HepG2 (cell line): ENCODE data around the gene PC. TPM values are rescaled to one million over a fixed set of nuclear protein-coding genes. Genes with fewer than 3 reads are reported as not detected.

ENCODE experiments used
- CHD2 ChIP-seq: IDR thresholded peaks from 2 replicates; pipeline ENCODE4 v1.6.1; 2011; ENCODE audit warnings: low read depth, low read length, improper control_type of control experiment
- FOXJ3 ChIP-seq: sonication (generic); formaldehyde crosslinking; IDR thresholded peaks from 2 replicates; pipeline ENCODE4 v1.4.0; 2020; ENCODE audit warnings: missing genetic modification reagents, mild to moderate bottlenecking, borderline replicate concordance
- MAF1 ChIP-seq: sonication (generic); formaldehyde crosslinking; IDR thresholded peaks from 2 replicates; pipeline ENCODE4 v1.5.0; 2020; ENCODE audit warnings: missing genetic modification reagents, borderline replicate concordance
- POLR2A ChIP-seq, 2 experiments: IDR thresholded peaks; 2 replicates each; pipeline ENCODE4 v1.6.1; 2011; ENCODE audit warnings: low read depth in 2 of 2, low read length in 2 of 2, mild to moderate bottlenecking in 1 of 2, moderate library complexity in 1 of 2; ENCODE audit not compliant: insufficient read depth in 1 of 2
- POLR2G ChIP-seq: fragments of 200-400 bp; formaldehyde crosslinking; IDR thresholded peaks from 2 replicates; pipeline ENCODE4 v1.6.1; 2018; ENCODE audit warnings: mild to moderate bottlenecking, low read depth, low read length, moderate library complexity
- RORA ChIP-seq: sonication (generic); formaldehyde crosslinking; IDR thresholded peaks from 2 replicates; pipeline ENCODE4 v1.5.0; 2020; ENCODE audit warnings: mild to moderate bottlenecking, missing genetic modification reagents, moderate library complexity
- SNAPC2 ChIP-seq: sonication (generic); formaldehyde crosslinking; IDR thresholded peaks from 2 replicates; pipeline ENCODE4 v1.8.1; 2022; ENCODE audit warnings: mild to moderate bottlenecking, missing genetic modification reagents
- ZNF124 ChIP-seq: sonication (generic); formaldehyde crosslinking; IDR thresholded peaks from 2 replicates; pipeline ENCODE4 v1.4.0; 2020; ENCODE audit warnings: missing genetic modification reagents
- ZNF562 ChIP-seq: sonication (generic); formaldehyde crosslinking; IDR thresholded peaks from 2 replicates; pipeline ENCODE4 v1.8.0; 2022; ENCODE audit warnings: missing genetic modification reagents, borderline replicate concordance
- ZNF761 ChIP-seq: sonication (generic); formaldehyde crosslinking; conservative IDR thresholded peaks from 2 replicates; pipeline ENCODE4 v1.4.0; 2020; ENCODE audit warnings: mild to moderate bottlenecking, missing genetic modification reagents
- ZSCAN31 ChIP-seq: sonication (generic); formaldehyde crosslinking; IDR thresholded peaks from 2 replicates; pipeline ENCODE4 v1.5.0; 2020; ENCODE audit warnings: low read depth, mild to moderate bottlenecking, missing genetic modification reagents
- polyA plus RNA-seq, 8 experiments: library from polyadenylated mRNA; depleted of rRNA in 3 of 8; stranded (reverse) in 7 of 8; unstranded in 1 of 8; fragments of >200 nt; fragmentation: Illumina TruSeq in 4 of 8; extraction: Trizol in 4 of 8; gene quantifications; 2 replicates each; pipeline versions ENCODE4 v1.2.1 to v1.2.3, GENCODE V29; 2011 to 2016; ENCODE audit warnings: low read depth in 4 of 8, missing spikeins in 1 of 8, mixed read lengths in 1 of 8; ENCODE audit not compliant: insufficient read depth in 1 of 8
- total RNA-seq, 5 experiments: library from RNA; depleted of rRNA; stranded (reverse); fragments of >200 nt; fragmentation: Illumina TruSeq; extraction: Trizol; gene quantifications; 2 replicates each; pipeline ENCODE4 v1.2.3, GENCODE V29; 2016; ENCODE audit warnings: low read depth in 1 of 5
- TF ChIP-seq, protein P1 (sequence below): sonication (generic); formaldehyde crosslinking; IDR thresholded peaks from 2 replicates; pipeline ENCODE4 v1.4.0; 2020; ENCODE audit warnings: missing genetic modification reagents, borderline replicate concordance
- TF ChIP-seq, protein P2 (sequence below): sonication (generic); formaldehyde crosslinking; IDR thresholded peaks from 2 replicates; pipeline ENCODE4 v1.5.1; 2020; ENCODE audit warnings: mild to moderate bottlenecking, missing genetic modification reagents
- TF ChIP-seq, protein P3 (sequence below): IDR thresholded peaks from 2 replicates; pipeline ENCODE4 v1.6.1; 2016
- TF ChIP-seq, protein P4 (sequence below): sonication (generic); formaldehyde crosslinking; IDR thresholded peaks from 2 replicates; pipeline ENCODE4 v1.4.0; 2020; ENCODE audit warnings: missing genetic modification reagents, mild to moderate bottlenecking, borderline replicate concordance
- TF ChIP-seq, protein P5 (sequence below): sonication (generic); formaldehyde crosslinking; IDR thresholded peaks from 2 replicates; pipeline ENCODE4 v1.5.0; 2020; ENCODE audit warnings: mild to moderate bottlenecking, missing genetic modification reagents, moderate library complexity
- TF ChIP-seq, protein P6 (sequence below): sonication (generic); formaldehyde crosslinking; IDR thresholded peaks from 2 replicates; pipeline ENCODE4 v1.5.0; 2020; ENCODE audit warnings: mild to moderate bottlenecking, missing genetic modification reagents

The PC gene
- total and polyA plus RNA-seq, 2 of the 13 experiments (the other 11 are each of a cell fraction or from before 2014, with no cell fraction given) = 29.0 to 39.0 TPM

DNA sequence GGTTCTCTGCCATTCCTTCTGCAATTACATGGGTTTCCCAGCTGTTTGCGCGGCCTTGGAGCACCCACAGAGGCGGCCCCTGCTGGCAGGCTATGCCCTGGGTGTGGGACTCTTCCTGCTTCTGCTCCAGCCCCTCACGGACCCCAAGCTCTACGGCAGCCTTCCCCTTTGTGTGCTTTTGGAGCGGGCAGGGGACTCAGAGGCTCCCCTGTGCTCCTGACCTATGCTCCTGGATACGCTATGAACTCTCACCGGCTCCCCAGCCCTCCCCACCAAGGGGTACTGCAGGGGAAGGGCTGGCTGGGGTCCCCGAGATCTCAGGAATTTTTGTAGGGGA lies 112.3 kb downstream of the PC start (continued):
- TF ChIP-seq RORA (CRISPR knock-in tag) (no peak), FOXJ3 (no peak), ZNF761 (CRISPR knock-in tag) (no peak), ZNF124 (CRISPR knock-in tag) (no peak), POLR2G (peak; percentile 45; the same call in 1 of the 2 replicates), ZSCAN31 (CRISPR knock-in tag) (no peak), ZNF562 (CRISPR knock-in tag) (no peak), SNAPC2 (CRISPR knock-in tag) (no peak), MAF1 (CRISPR knock-in tag) (no peak), POLR2A (IDR thresholded peaks at IDR 0.05; ENCODE audit: insufficient read depth in 1 of 2, low read depth in 2 of 2, low read length in 2 of 2) (0 out of 4 replicates have a peak, but pooled peaks of 1 of the 2 experiments have one; percentile 7), CHD2 (no peak)
- TF ChIP-seq, protein P1, sequence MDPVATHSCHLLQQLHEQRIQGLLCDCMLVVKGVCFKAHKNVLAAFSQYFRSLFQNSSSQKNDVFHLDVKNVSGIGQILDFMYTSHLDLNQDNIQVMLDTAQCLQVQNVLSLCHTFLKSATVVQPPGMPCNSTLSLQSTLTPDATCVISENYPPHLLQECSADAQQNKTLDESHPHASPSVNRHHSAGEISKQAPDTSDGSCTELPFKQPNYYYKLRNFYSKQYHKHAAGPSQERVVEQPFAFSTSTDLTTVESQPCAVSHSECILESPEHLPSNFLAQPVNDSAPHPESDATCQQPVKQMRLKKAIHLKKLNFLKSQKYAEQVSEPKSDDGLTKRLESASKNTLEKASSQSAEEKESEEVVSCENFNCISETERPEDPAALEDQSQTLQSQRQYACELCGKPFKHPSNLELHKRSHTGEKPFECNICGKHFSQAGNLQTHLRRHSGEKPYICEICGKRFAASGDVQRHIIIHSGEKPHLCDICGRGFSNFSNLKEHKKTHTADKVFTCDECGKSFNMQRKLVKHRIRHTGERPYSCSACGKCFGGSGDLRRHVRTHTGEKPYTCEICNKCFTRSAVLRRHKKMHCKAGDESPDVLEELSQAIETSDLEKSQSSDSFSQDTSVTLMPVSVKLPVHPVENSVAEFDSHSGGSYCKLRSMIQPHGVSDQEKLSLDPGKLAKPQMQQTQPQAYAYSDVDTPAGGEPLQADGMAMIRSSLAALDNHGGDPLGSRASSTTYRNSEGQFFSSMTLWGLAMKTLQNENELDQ (CRISPR knock-in tag) = no peak
- TF ChIP-seq, protein P2, sequence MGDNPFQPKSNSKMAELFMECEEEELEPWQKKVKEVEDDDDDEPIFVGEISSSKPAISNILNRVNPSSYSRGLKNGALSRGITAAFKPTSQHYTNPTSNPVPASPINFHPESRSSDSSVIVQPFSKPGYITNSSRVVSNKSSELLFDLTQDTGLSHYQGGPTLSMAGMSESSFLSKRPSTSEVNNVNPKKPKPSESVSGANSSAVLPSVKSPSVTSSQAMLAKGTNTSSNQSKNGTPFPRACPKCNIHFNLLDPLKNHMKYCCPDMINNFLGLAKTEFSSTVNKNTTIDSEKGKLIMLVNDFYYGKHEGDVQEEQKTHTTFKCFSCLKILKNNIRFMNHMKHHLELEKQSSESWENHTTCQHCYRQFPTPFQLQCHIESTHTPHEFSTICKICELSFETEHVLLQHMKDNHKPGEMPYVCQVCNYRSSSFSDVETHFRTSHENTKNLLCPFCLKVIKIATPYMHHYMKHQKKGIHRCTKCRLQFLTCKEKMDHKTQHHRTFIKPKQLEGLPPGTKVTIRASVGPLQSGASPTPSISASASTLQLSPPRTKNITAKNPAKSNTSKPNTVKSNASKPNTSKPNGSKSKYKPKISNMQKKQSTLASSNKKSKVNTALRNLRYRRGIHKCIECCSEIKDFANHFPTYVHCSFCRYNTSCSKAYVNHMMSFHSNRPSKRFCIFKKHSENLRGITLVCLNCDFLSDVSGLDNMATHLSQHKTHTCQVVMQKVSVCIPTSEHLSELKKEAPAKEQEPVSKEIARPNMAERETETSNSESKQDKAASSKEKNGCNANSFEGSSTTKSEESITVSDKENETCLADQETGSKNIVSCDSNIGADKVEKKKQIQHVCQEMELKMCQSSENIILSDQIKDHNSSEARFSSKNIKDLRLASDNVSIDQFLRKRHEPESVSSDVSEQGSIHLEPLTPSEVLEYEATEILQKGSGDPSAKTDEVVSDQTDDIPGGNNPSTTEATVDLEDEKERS (CRISPR knock-in tag) = no peak
- TF ChIP-seq, protein P3, sequence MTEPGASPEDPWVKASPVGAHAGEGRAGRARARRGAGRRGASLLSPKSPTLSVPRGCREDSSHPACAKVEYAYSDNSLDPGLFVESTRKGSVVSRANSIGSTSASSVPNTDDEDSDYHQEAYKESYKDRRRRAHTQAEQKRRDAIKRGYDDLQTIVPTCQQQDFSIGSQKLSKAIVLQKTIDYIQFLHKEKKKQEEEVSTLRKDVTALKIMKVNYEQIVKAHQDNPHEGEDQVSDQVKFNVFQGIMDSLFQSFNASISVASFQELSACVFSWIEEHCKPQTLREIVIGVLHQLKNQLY = no peak
- TF ChIP-seq, protein P4, sequence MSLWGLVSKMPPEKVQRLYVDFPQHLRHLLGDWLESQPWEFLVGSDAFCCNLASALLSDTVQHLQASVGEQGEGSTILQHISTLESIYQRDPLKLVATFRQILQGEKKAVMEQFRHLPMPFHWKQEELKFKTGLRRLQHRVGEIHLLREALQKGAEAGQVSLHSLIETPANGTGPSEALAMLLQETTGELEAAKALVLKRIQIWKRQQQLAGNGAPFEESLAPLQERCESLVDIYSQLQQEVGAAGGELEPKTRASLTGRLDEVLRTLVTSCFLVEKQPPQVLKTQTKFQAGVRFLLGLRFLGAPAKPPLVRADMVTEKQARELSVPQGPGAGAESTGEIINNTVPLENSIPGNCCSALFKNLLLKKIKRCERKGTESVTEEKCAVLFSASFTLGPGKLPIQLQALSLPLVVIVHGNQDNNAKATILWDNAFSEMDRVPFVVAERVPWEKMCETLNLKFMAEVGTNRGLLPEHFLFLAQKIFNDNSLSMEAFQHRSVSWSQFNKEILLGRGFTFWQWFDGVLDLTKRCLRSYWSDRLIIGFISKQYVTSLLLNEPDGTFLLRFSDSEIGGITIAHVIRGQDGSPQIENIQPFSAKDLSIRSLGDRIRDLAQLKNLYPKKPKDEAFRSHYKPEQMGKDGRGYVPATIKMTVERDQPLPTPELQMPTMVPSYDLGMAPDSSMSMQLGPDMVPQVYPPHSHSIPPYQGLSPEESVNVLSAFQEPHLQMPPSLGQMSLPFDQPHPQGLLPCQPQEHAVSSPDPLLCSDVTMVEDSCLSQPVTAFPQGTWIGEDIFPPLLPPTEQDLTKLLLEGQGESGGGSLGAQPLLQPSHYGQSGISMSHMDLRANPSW (CRISPR knock-in tag) = no peak
- TF ChIP-seq, protein P5, sequence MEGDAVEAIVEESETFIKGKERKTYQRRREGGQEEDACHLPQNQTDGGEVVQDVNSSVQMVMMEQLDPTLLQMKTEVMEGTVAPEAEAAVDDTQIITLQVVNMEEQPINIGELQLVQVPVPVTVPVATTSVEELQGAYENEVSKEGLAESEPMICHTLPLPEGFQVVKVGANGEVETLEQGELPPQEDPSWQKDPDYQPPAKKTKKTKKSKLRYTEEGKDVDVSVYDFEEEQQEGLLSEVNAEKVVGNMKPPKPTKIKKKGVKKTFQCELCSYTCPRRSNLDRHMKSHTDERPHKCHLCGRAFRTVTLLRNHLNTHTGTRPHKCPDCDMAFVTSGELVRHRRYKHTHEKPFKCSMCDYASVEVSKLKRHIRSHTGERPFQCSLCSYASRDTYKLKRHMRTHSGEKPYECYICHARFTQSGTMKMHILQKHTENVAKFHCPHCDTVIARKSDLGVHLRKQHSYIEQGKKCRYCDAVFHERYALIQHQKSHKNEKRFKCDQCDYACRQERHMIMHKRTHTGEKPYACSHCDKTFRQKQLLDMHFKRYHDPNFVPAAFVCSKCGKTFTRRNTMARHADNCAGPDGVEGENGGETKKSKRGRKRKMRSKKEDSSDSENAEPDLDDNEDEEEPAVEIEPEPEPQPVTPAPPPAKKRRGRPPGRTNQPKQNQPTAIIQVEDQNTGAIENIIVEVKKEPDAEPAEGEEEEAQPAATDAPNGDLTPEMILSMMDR (CRISPR knock-in tag) = 0 out of 2 replicates have a peak, but pooled peaks have one; percentile 15
- TF ChIP-seq, protein P6, sequence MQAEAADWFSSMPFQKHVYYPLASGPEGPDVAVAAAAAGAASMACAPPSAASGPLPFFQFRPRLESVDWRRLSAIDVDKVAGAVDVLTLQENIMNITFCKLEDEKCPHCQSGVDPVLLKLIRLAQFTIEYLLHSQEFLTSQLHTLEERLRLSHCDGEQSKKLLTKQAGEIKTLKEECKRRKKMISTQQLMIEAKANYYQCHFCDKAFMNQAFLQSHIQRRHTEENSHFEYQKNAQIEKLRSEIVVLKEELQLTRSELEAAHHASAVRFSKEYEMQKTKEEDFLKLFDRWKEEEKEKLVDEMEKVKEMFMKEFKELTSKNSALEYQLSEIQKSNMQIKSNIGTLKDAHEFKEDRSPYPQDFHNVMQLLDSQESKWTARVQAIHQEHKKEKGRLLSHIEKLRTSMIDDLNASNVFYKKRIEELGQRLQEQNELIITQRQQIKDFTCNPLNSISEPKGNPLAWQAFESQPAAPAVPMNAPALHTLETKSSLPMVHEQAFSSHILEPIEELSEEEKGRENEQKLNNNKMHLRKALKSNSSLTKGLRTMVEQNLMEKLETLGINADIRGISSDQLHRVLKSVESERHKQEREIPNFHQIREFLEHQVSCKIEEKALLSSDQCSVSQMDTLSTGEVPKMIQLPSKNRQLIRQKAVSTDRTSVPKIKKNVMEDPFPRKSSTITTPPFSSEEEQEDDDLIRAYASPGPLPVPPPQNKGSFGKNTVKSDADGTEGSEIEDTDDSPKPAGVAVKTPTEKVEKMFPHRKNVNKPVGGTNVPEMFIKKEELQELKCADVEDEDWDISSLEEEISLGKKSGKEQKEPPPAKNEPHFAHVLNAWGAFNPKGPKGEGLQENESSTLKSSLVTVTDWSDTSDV = no peak
